ENCODE data around the gene FFAR1.
"Not testable (repeated sequence)": the region's sequence is repeated elsewhere in the genome, so short reads cannot be mapped to it uniquely, and the experiment has no call there.

The FFAR1 gene

DNA sequence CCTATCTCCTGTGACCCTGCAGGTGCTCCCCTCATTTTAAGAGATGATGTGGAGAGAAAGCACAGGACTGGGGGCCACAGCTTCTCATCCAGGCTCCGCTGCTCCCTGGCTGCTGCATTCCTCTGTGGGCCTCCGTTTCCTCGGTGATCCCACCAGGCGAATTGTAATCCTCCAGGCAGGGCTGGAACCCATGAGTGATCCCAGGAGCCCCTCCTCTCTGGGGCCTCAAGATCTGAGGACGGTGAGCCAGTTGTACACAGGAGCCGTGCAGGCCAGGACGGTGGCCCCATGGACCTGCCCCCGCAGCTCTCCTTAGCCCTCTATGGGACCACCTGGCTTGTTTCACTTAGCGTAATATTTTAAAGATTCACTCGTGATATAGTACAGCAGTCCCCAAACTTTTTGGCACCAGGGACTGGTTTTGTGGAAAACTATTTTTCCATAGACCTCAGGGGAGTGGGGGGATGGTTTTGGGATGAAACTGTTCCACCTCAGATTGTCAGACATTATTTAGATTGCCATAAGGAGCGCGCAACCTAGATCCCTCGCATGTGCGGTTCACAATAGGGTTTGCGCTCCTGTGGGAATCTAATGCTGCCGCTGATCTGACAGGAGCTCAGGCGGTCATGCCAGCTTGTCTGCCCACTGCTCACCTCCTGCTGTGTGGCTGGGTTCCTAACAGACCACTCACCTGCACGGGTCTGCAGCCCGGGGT is 16.2 kb downstream of the FFAR1 start:
- no peak for DNase-seq

DNA sequence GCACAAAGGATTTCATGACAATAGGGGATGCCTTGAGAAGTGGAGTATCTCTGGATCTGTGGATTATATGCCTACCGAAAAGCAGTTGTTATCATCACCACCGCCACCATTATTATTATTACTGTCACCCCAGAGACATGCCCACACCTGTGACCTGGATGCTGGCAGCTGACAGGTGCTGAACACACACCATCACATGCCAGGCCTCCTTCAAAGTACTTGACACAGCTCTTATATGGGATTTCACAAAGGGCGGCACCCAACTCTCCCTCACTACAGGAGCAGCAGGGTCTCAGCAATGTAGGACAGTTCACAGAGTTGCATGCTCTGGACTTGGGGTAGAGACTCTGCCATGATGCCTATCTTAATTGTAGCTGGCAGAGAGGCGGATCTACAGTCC is 17.6 kb downstream of the FFAR1 start:
- DNase-seq: no peak

DNA sequence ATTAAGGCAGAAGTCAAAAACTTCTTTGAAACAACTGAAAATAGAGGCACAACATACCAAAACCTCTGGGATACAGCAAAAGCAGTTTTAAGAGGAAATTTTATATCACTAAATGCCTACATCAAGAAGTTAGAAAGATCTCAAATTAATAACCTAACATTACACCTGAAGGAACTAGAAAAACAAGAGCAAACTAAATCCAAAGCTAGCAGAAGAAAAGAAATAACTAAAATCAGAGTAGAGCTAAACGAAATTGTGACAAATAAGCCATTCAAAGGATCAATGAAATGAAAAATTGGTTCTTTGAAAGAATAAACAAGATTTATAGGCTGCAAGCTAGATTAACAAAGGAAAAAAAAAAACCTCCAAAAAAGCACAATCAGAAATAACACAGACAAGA is 20.7 kb downstream of the FFAR1 start:
- no peak for DNase-seq

DNA sequence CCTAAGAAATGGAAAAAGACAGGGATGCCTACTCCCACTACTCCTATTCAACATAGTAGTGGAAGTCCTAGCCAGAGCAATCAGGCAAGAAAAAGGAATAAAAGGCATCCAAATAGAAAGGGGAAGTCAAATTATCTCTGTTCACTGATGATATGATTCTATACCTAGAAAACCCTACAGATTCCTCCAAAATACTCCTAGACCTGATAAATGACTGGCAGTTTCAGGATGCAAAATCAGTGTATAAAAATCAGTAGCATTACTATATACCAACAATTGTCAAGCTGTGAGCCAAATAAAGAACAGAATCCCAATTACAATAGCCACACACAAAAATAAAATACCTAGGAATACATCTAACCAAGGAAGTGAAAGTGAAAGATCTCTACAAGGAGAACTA is 21.8 kb downstream of the FFAR1 start:
- no peak for DNase-seq

DNA sequence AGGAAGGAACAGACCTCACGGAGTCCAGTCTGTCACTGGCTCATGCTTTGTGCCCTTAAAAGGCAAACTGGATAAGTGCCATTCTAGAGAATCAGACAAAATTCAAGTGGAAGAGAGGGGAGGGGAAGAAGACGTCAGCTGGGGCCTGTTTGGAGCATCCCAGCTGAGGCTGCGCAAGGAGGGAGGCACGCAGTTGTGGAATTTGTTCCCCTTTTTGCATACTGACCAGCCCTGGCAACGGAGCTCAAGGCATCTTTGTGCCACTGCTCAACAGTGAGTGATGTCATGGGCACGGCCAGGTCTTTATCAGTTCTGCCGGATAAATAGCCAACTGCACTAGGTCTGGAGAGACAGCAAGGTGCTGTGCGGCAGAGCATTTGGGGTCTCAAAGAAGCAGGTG is 23.0 kb downstream of the FFAR1 start, which contains the start of gene GPR42:
Gene GPR42, plus strand, starts transcription at position 347 of the 400 bp plus-strand sequence. CDS start 292 bp downstream, outside the sequence.
- no peak for DNase-seq

DNA sequence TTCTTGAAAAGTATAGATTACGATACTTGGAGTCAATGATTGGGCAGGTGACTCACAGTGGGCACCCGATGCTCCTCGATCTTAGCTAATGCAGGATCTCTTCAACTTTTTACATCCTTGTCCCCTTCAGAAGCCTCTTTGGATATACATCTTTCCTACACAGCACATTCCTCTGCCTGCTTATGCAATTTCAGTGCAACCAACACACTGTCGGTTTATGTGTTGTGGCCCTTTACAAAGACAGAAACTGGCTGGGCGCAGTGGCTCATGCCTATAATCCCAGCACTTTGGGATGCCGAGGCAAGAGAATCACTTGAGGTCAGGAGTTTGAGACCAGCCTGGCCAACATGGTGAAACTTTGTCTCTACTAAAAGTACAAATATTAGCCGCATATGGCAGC is 25.8 kb downstream of the FFAR1 start:
- no peak for DNase-seq

DNA sequence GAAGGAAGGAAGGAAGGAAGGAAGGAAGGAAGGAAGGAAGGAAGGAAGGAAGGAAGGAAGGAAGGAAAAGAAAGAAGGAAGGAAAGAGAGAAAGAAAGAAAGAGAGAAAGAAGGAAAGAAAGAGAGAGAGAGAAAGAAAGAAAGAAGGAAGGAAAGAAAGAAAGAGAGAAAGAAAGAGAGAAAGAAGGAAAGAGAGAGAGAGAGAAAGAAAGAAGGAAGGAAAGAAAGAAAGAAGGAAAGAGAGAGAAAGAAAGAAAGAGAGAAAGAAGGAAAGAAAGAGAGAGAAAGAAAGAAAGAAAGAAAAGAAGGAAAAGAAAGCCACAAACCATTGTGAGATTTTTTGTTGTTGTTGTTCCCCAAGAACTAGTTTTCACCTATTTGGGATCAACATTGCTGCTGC is 26.3 kb downstream of the FFAR1 start:
- DNase-seq: not testable (repeated sequence)

DNA sequence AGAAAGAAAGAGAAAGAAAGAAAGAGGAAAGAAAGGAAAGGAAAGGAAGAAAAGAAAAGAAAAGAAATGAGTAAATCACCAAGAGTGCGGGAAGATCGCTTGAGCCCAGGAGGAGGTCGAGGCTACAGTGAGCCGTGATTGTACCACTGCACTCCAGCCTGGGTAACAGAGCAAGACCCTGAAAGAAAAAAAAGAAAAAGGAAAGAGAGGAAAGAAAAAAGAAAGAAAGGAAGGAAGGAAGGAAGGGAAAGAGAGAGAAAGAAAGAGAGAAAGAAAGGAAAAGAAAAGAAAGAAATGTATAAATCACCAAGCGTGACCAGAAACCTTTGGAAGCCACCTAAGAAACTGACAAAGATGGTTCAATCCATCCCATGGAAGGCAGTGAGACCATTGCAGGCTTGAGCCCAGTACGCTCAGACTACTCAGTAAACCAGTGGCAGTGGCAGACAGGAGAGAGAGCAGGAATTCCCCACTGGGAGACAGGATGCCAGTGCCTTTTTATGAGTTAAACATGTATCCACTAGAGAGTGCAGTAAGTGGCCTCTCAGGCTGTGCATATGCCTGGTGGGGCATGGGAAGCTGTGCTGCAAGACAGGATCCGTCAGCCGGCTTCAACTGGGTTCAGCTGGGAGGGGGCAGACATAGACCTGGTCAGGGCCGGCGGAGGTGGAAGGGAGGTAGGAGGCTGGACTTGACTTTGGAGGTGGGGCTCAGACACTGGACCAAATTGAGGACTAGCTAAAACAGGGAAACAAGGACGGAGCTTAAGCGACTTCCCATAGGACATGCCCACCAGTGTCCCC is 28.0 kb downstream of the FFAR1 start:
- DNase-seq: no peak

DNA sequence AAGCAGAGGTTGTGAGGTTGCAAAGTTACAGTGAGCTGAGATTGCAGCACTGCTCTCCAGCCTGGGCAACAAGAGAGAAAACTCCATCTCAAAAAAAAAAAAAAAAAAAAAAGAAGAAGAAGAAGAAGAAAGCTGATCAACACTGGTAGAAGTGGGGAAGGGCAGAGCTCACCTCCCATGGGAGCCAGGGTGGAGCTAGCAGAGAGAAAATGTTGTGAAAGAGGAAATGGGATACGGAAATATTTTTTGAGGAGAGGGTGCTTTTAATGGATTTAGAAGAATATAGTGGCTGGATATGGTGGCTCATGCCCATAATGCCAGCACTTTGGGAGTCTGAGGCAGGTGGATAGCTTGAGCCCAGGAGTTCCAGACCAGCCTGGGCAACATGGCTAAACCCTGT is 30.0 kb downstream of the FFAR1 start:
- DNase-seq: no peak

DNA sequence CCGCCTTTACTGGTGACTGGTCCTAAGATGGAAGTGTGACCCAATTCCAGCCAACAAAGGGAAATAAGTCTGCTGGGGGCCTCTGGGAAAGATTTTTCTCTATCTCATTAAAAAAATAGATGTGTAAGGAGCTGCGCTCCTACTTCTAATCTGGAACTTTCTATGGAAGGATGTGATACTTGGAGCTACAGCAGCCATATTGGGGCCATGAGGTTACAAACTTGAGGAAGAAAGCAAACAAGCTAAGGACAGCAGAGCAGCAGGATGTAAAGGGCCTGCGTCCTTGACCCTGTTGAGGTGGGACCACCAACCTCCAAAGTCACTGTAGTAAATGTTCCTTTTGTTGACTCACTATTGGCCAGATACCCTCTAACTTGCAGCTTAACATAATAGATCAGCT is 30.7 kb downstream of the FFAR1 start:
- no peak for DNase-seq

DNA sequence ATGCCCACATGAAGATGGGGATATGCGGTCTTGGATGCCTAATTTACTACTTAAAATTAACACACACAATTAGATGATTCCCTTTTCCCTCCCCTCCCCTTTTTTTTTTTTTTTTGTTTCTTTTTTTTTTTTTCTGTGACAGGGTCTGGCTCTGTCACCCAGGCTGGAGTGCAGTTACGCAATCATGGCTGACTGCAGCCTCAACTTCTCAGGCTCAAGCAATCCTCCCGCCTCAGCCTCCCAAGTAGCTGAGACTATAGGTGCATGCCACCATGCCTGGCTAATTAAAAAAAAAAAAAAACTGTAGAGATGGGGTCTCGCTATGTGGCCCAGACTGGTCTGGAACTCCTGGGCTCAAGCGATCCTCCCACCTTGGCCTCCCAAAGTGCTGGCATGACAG is 31.8 kb downstream of the FFAR1 start:
- not testable (repeated sequence) for DNase-seq

DNA sequence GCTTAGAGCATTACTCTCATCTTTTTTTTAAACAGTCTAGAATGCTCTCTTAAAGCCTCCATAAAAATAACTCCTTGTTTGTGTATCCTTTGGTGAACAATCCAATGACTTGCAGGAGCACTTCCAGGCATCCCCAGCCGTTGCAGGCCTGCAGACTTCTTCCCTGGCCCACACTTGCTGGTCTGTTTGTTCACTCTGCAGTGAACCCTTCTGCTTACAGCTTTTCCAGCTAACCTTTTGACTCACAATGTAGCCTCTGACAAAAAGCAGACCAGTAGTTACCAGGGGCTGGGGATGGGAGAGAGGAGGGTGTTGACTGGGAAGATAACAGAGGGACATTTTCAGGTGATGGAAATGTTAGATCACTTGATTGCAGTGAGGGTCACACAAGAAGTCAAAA is 32.3 kb downstream of the FFAR1 start:
- no peak for DNase-seq

DNA sequence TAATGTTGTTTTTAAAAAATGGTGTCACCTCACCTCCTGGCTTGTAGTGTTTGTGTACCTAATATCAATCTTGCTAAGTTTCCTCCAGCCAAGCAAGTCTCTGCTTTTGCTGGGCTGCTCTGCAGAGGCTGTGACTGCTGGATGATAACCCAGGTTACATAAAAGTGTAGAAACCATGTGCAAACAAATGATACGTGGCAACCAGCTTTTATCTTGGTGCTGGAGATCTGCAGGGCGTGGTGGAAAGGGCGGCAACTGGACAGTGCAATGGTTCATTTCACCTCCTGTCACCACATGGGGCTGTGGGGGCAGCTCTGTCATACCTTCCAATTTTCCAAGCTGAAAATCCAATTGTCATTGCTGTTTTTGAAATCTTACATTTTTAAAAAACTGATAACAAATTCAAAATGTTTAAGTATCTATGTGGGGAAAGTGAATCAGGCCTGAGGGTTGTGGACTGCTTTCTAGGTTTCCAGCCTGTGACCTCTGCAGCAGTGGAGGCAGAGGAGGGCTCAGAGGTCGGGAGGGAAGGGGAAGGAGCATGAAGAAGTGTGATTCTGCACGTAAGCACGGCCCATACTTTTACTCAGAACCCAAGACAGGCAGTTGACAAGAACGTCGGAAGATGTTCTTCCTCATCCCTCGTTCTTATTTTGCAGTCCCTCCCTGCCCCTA is 32.9 kb downstream of the FFAR1 start:
- no peak for DNase-seq

DNA sequence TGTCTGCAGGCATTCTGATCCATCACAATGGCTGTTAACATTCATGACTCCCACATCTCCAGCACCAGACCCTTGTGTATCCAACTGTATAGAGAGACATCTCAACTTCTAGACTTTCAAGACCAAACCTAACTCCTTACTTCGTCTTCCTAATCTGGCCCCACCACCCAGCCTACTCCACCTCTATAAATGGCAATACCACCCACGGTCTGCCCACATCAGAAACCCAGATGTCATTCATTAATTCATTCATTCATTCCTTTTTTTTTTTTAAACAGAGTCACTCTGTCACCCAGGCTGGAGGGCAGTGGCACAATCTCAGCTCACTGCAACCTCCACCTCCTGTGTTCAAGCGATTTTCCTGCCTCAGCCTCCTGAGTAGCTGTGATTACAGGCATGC is 33.6 kb downstream of the FFAR1 start:
- no peak for DNase-seq

DNA sequence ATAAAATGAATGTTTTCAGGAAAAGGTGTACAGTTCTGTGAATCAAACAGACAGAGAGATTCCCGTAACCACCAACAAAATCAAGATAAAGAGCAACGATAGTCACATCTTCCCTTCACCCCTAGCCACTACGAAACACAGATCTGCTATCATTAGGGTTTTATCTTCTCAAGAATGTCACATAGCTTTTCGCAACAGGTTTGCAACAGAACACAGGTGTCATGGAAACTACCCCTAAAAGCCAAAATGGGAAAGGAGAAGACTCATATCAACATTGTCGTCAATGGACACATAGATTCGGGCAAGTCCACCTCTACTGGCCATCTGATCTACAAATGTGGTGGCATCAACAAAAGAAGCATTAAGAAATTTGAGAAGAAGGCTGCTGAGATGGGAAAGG is 34.2 kb downstream of the FFAR1 start:
- no peak for DNase-seq

DNA sequence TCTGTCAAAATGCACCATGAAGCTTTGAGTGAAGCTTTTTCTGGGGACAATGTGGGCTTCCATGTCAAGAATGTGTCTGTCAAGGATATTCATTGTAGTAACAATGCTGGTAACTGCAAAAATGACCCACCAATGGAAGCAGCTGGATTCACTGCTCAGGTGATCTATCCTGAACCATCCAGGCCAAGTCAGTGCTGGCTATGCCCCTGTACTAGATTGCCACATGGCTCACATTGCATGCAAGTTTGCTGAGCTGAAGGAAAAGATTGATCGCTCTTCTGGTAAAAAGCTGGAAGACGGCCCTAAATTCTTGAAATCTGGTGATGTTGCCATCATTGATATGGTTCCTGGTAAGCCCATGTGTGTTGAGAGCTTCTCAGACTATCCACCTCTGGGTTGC is 35.8 kb downstream of the FFAR1 start:
- no peak for DNase-seq

DNA sequence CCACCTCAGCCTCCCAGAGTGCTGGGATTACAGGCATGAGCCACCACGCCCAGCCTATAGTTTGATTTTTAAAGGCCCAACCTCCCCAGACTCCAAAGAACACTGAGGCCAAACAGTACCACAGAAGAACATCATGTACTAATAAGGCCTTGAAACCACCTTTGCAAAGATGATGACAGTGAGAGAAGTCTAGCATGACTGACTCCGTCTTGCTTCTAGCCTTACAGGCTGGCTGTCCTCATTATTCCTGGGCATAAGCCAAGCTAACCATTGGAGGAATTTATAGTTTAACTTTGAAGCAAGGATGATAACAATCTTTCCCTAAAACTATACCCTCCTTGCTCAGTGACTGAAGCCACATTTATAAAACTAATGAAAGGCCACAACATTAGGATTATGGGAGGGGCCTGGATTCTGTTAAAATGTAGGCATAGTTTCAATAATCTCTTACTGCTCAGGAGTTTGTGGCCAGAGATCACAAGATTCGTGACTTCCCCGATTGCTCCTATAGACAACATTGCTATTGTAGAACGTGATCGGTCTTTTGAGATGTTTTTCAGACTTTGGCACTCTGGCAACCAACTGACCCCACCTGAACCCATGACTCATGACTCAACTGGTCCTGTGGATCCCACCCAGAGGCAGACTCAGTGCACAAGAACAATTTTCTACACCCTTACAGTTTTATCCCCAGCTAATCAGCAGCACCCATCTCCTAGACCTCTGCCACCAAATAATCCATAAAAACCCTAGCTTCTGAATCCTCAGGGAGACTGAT is 40.8 kb downstream of the FFAR1 start:
- DNase-seq: no peak

DNA sequence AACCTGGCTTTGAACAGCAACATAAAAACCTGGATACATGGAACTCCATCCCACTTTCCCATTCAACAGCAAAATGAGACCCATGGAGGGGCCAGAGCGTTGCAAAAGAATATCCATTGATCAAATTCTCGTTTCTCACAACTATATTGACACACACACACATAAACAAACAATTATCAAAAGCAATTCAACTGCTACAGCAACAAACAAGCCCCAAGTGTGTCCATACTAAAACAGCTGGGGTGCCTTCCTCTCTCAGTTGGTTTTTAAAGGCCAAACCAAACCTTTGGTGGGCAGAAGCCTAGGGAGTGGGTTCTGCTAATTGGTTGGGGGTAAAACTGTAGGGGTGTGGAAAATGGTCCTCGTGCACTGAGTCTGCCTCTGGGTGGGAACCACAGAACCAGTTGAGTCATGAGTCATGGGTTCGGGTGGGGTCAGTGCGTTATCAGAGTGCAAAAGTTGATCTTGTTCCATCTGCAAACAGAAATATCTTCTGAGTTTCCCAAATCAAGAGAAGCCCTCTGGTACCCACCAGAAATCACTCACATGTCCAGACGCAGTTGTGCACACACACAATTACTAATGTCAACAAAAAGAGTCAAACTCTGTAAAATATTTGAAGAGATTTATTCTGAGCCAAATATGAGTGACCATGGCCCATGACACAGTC is 41.6 kb downstream of the FFAR1 start:
- DNase-seq: no peak

DNA sequence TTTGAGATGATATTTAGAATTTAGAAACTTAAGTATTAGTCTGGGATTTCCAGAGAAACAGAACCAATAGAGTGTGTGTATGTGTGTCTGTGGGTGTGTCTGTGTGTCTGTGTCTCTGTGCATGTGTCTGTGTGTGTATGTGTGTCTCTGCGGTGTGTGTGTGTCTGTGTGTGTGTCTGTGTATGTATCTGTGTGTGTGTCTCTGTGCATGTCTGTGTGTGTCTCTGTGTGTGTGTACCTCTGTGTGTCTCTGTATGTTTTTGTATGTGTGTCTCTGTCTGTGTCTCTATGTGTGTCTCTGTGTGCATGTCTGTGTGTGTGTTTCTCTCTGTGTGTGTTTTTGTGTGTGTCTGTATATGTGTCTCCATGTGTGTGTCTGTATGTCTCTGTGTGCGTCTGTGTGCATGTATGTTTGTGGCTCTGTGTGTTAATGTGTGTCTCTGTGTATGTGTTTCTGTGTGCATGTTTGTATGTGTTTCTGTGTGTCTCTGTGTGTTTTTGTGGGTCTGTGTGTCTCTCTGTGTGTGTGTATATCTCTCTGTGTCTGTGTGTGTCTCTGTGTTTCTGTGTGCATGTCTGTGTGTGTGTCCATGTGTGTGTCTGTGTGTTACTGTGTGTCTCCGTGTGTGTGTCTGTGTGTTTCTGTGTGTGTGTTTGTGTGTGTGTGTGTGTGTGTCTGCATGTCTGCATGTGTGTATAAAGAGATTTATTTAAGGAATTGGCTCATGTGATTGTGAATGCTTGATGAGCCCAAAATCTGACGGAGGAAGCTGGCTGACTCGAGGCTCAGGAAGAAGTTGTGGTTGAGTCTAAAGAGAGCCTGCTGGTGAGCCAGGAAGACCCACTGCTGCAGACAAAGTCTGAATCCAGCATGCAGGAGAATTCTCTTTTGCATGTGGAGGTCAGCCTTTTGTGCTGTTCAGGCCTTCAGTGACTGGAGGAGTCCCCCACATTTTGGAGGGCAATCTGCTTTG is 45.3 kb downstream of the FFAR1 start:
- DNase-seq: no peak

DNA sequence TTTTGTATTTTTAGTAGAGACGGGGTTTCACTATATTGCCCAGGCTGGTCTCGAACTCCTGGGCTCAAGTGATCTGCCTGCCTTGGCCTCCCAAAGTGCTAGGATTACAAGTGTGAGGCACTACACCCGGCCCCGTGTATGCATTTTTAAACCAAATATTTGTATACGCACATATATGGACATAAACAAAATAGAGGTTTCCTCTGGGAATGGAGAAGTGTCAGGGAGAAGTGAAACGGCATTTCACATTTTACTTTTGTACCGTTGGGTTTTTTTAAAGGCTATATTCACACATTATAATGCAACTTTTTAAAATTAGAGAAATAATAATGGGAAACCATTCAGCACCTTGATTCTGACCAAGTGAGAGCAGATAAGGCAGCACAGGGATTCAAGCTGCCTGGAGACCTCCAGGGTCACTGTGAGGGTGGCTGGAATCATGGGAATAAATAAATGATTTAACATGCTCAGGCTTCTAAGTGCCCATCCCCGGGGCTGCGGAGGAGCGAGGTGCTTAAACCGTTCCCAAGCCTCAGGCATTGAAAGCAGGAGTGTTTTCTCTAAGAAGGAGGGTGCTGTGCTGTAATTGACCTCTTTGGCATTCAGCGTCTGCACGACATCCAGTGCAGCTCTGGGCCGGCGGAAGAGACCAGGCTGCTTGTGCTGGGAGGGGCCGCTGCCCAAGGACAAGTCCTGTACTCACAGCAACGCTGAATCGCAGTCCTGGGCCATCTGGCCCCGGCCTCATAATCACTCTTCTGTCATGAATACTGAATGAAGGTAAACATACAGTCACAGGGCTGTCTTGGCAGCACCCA is 47.9 kb downstream of the FFAR1 start:
- DNase-seq: no peak

All from NCI-H2081 (cell line).